Suppressor macrophage (primary cell): ENCODE results near the gene SLITRK5.

Experiments
- DNase-seq, 4 experiments: peaks; one replicate each; pipeline ENCODE4 v3.0.0-alpha.2; 2020 to 2022
- total RNA-seq, 17 experiments: gene quantifications; one replicate each; lab custom pipeline; 2026; ENCODE audit warnings: mixed read lengths in 6 of 17, inconsistent platforms in 3 of 17; lab: John Stamatoyannopoulos, UW

Gene SLITRK5, protein sequence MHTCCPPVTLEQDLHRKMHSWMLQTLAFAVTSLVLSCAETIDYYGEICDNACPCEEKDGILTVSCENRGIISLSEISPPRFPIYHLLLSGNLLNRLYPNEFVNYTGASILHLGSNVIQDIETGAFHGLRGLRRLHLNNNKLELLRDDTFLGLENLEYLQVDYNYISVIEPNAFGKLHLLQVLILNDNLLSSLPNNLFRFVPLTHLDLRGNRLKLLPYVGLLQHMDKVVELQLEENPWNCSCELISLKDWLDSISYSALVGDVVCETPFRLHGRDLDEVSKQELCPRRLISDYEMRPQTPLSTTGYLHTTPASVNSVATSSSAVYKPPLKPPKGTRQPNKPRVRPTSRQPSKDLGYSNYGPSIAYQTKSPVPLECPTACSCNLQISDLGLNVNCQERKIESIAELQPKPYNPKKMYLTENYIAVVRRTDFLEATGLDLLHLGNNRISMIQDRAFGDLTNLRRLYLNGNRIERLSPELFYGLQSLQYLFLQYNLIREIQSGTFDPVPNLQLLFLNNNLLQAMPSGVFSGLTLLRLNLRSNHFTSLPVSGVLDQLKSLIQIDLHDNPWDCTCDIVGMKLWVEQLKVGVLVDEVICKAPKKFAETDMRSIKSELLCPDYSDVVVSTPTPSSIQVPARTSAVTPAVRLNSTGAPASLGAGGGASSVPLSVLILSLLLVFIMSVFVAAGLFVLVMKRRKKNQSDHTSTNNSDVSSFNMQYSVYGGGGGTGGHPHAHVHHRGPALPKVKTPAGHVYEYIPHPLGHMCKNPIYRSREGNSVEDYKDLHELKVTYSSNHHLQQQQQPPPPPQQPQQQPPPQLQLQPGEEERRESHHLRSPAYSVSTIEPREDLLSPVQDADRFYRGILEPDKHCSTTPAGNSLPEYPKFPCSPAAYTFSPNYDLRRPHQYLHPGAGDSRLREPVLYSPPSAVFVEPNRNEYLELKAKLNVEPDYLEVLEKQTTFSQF
- 0 to 5.9 (median 0.07) reads per million in 17 experiments for total RNA-seq

DNA sequence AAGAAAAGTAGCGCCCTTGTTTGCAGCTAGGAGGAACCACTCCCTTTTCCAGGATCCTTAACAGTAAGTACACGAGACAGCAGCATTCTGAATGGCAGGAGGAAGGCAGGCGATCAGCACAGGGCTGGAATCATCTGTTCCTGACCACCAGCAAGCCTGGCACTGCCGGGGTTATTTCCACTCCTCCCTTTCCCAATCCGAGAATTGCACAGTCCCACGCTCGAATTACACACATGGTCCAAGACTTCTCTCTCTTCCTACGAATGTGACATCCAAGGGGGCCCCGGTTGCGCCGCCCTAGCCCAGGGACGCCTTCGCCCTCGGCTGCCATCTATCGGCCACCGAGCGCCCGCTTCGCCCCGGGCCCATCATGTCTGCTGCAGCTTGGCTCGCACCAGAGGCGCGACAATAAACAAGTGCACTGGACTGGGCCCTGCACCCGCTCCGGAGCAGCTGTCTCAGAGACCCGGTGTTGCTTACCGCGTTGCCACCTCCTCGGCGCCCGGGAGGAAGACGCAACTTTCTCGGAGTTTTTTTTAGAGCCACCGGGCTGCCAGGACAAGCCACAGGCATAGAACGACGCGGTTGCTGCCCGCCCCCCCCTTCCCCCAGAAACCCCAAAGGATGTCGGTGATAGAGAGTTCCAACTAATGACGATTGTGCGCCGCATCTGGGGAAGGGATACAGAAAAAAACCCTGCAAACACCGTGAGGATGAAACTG, at the start of gene SLITRK5:
Gene SLITRK5 (plus strand): TSS at position 341 of the 722 bp plus-strand sequence. CDS start 4,018 bp downstream, outside the sequence.
- DNase-seq, result peak; percentile 74 to 88 (median 81)

DNA sequence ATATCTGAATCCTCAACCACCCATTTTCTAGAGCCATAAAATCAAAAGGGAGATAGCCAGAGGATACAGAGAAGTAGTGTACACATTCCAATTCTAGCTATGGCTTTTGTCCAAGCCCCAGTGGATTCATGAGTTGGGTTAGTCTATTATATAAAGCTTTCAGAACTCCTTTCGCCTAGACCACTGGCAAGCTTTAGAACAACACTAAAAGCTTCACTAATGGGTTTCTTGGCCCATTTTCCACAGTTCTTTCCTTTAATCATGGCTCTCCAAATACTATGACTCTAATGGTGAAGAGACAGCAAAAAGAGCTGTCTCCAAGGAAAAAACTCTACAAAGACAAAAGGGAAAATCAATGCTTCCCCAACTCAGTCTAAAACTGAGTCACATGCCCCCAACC, 48.2 kb upstream of the SLITRK5 start:
- no peak for DNase-seq

DNA sequence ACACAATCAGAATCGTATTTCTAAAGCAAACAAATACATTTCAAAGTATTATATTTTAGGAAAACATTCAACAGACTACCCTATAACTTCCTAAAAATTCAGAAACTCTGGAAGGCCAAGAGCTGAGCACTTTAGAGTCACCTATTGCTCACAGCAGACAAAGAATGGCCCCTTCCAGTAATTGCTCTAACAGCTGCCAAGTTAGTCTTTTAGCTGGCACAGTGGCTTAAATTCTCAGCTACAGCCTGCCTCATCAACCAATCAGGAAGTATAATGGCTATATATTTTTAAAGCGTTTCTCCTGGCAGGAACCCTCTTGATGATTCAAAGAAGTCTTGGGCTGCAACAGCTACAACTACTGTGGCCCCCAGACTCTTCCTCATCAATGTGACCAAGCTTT, 14.9 kb upstream of the SLITRK5 start:
- no peak for DNase-seq

DNA sequence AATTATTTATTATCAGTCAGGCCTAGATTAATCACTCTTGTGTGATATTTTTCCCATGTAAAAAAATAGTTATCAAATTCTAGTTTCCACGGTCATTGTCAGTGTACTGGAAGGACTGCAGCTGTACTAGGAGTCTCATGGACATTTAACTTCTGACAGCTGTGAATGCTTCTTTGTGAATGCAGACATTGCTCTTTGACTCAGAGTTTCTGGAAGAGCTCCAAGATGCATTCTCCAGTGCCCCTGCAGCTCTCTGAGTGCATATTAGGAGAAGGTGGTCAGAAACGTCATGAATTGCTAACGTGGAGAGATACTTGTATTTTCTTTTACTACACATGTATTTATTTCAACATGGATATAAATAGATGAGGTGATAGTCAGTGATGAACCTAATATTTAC, 9.7 kb upstream of the SLITRK5 start:
- DNase-seq, result no peak

DNA sequence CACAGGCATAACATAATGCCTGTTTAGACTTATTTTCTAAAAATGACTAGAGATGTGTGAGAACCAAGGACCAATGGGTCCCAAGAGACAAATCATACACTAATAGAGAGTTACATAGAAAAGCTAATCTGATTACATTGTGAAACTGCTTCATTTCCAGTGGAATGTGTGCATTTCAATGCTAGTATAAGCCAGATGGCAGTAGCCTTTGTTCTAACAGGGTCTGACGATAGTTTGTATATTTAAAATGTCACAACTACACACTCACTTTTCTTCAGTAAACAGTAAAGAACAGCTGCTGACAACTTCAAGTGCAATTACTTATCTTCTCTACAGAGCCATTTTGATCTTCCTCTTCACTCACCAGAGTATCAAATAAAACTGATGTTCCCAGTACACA, 4.3 kb upstream of the SLITRK5 start:
- DNase-seq, result no peak

DNA sequence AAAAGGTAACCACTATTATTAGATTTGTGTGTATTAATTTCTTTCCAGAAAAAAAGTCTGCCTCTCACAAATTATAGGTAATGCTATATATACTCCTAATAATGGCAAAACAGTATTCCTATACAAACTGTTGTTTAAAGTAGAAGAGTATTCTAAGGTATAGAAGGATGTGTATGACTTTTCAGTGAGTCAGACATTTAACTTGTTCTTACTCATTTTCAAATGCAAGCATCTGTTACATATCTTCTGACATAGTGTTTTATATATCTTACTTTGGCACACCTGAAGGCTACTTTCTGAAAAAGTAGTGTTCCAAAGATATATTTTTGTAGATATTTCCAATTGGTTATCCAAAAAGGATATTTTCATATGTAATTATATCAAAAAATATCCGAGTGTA, 3.5 kb upstream of the SLITRK5 start:
- DNase-seq, result no peak

DNA sequence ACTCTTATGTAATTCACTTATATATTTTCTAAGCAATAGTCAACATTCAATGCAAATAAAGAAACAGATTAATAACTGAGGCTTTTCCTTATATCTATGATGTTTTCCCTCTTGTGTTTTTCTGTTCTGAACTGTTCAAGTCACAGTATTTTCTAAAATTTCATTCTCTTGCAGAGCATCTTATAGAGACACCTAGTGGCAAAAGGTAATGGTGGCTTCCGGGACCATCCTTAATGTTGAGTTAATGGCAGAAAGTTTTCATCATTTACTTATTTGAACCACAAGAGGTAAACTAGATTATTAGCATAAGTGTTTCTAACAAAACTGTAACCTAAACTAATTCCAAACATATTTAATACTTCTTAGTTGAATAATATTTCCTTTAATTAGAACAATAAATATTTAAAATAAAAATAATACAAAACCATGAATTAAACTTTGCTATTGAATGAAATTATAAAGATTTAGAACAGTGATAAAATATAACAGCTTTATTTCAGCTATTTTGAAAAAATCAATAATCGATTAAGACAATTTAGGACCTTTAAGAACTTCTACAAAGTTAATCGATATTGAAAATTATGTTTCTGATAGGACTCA, 1.7 kb upstream of the SLITRK5 start:
- DNase-seq, result peak in 2 of 4 experiments; percentile 22 to 23

DNA sequence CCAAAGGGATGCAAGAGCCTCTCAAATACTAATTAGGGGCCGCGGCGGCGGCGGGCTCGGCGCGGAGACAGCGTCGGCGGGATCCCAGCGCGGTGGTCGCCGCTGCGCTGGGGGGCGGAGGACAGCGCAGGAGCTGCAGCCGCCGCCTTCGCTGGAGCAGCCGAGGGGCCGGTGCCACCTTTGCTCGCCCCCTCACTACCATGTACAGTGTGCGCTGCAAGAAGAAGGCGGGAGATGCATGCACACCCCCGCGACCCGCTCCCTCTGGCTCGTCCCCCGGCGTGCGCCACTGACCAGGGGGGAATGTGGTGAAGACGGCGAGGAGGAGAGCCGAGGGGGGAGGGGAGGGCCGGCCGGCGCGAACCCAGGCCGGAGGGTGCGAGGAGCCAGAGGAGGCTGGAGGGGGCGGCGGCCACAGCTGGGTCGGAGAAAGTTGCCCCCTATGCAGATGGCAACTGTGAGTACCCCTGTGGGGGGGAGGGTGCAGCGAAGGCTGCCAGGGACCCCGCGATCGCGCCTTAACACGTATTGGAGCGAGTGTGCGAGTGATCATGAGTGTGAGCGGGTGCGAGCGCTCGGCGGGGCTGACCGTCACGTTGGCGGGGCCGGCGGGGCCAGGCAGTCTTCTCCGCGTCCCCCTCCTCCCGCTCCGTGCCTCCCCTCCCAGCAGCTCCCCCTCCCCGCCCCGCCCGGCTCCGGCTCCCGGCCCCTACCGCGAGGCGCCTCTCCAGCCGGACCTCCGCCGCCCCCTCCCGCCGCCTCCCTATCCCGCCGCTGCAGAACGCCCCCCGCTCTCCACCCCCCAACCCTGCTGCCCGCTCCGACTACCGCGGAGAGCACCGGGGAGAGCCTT, 808 bp downstream of the SLITRK5 start:
- DNase-seq, result peak in 2 of 4 experiments; percentile 5 to 8

DNA sequence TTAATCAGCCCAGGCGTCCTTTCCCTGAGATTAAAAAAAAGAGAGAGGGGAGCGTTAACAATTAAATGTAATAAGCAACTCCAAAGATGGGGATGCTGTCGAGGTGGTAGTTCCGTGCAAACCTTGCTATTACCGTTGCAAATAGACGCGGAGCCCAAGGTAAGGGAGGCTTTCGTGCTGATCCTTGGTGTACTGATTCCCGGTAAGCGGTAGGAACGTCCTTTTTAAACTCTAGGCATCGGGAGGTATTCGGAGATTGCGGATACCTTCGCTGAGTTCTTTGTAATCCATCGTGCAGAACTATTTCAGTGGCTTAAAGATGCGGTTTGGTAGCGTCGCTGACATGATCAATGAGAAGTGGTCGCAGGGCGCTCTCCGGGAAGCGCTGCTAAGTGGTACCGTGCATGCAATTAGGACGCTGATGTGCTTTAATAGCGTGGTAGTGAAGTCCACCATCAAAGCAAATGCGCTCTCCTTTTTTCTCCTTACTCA, 3.1 kb downstream of the SLITRK5 start:
- peak in 1 of 4 experiments; percentile 1 for DNase-seq

DNA sequence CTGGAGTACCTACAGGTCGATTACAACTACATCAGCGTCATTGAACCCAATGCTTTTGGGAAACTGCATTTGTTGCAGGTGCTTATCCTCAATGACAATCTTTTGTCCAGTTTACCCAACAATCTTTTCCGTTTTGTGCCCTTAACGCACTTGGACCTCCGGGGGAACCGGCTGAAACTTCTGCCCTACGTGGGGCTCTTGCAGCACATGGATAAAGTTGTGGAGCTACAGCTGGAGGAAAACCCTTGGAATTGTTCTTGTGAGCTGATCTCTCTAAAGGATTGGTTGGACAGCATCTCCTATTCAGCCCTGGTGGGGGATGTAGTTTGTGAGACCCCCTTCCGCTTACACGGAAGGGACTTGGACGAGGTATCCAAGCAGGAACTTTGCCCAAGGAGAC, 4.7 kb downstream of the SLITRK5 start:
- no peak for DNase-seq

DNA sequence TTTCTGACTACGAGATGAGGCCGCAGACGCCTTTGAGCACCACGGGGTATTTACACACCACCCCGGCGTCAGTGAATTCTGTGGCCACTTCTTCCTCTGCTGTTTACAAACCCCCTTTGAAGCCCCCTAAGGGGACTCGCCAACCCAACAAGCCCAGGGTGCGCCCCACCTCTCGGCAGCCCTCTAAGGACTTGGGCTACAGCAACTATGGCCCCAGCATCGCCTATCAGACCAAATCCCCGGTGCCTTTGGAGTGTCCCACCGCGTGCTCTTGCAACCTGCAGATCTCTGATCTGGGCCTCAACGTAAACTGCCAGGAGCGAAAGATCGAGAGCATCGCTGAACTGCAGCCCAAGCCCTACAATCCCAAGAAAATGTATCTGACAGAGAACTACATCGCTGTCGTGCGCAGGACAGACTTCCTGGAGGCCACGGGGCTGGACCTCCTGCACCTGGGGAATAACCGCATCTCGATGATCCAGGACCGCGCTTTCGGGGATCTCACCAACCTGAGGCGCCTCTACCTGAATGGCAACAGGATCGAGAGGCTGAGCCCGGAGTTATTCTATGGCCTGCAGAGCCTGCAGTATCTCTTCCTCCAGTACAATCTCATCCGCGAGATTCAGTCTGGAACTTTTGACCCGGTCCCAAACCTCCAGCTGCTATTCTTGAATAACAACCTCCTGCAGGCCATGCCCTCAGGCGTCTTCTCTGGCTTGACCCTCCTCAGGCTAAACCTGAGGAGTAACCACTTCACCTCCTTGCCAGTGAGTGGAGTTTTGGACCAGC, 5.3 kb downstream of the SLITRK5 start:
- no peak for DNase-seq

DNA sequence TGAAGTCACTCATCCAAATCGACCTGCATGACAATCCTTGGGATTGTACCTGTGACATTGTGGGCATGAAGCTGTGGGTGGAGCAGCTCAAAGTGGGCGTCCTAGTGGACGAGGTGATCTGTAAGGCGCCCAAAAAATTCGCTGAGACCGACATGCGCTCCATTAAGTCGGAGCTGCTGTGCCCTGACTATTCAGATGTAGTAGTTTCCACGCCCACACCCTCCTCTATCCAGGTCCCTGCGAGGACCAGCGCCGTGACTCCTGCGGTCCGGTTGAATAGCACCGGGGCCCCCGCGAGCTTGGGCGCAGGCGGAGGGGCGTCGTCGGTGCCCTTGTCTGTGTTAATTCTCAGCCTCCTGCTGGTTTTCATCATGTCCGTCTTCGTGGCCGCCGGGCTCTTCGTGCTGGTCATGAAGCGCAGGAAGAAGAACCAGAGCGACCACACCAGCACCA, 5.9 kb downstream of the SLITRK5 start:
- no peak for DNase-seq

DNA sequence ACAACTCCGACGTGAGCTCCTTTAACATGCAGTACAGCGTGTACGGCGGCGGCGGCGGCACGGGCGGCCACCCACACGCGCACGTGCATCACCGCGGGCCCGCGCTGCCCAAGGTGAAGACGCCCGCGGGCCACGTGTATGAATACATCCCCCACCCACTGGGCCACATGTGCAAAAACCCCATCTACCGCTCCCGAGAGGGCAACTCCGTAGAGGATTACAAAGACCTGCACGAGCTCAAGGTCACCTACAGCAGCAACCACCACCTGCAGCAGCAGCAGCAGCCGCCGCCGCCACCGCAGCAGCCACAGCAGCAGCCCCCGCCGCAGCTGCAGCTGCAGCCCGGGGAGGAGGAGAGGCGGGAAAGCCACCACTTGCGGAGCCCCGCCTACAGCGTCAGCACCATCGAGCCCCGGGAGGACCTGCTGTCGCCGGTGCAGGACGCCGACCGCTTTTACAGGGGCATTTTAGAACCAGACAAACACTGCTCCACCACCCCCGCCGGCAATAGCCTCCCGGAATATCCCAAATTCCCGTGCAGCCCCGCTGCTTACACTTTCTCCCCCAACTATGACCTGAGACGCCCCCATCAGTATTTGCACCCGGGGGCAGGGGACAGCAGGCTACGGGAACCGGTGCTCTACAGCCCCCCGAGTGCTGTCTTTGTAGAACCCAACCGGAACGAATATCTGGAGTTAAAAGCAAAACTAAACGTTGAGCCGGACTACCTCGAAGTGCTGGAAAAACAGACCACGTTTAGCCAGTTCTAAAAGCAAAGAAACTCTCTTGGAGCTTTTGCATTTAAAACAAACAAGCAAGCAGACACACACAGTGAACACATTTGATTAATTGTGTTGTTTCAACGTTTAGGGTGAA, 6.6 kb downstream of the SLITRK5 start:
- DNase-seq, result peak in 3 of 4 experiments; percentile 8 to 32 (median 31)

DNA sequence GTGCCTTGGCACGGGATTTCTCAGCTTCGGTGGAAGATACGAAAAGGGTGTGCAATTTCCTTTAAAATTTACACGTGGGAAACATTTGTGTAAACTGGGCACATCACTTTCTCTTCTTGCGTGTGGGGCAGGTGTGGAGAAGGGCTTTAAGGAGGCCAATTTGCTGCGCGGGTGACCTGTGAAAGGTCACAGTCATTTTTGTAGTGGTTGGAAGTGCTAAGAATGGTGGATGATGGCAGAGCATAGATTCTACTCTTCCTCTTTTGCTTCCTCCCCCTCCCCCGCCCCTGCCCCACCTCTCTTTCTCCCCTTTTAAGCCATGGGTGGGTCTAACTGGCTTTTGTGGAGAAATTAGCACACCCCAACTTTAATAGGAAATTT, 7.2 kb downstream of the SLITRK5 start:
- no peak for DNase-seq

DNA sequence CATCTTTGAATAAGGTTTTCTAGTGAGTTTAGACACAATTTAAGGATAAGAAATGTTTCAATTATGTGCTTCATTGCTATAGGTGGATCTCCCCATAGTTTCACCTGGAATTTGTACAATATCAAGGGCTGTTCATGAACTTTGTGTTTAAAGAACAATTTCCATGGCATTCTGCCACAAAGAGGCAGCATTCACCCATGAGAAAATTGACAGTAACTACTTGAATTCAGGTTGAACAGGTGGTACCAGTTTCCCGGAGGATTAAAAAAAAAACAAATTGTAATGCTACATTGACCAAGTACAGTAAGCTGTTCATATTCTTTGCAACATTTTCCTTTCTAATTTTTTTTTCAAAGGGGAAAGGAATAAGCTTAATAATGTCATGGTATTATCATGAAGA, 9.1 kb downstream of the SLITRK5 start:
- no peak for DNase-seq

DNA sequence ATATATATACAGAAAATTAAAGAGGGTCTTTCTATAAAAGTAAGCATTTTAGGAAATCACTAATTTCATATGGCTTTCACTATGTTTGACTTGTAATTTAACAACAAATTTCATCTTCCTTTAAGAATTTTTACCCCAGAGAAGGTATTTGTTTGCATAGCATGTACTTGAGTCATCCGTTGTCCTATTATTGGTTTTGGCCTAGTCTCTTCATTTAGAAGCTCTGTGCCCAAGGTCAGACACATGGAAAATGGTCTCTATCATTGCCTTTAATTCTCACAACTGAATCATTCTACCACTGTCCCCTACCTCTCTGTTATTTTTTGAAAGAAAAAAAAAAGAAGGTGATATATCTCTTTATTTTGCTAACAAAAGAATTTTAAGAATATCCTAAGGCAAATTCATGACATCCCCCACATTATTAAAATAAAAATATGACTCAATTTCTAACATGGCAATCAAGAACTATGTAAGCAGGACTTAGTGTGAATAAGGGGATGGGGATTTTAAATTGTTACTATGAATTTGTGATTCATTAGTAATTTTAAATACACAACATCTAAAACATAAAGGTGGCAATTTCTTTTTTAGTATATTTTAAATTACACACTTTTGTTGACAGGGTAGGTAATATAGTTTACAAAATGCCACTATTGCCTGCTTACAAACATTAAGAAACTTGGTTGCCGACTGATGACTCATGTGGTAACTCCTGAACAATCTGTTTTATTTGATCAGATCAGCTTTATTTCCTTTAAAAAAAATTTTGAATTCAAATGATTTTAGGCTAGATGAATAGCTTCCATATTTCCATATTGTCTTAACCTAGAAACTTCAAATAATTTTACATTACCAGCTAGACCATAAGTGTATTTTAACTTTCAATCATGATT, 13.9 kb downstream of the SLITRK5 start:
- no peak for DNase-seq

DNA sequence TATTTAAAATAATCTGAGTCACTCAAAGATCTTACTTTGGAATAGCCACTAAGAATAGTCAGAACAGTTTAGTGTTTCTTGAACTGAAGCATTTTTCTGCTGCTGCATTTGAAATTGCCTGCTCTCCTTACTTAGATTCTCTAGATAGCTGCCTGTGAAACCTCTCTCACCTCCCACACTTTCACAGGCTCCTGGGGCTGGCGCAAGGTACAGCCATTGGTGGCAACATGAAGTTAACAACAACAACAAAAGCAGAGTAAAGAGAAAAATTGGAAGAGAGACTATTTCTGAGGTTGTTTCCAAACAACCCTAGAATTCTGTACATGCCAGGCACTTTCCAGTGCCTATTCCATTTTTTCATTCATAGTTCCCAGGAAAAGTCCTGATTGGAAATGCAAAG, 25.3 kb downstream of the SLITRK5 start:
- DNase-seq, result no peak

DNA sequence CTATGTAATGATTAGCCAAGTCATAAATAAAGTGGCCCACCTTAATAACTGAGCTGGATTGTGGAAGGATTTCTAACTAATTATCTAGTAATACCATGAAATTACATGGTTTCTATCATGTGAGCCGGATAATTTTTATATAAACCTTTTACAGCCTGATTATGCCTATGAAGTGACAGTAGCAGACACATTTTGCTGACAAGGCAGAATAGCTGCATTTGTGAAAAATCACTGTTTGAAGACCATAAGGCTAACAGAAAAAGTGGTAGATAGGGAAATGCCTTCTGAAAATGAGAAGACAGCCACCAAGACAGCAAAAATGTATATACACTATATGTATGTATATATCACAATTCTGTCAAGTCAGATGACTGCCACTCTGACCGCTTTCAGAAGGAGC, 27.1 kb downstream of the SLITRK5 start:
- DNase-seq, result no peak
